ENCODE data around the gene TBCA. TPM values are rescaled to one million over a fixed set of nuclear protein-coding genes. Genes with fewer than 3 reads are reported as not detected.

The TBCA gene
- polyA plus RNA-seq, 1 of the 3 experiments (the other 2 are of a cell fraction), result 199 TPM

- no peak overlapping the region for H3K9ac ChIP-seq
- no peaks in the 10 kb centered on the region for H3K9me2 ChIP-seq
- H3K36me3 ChIP-seq (replicated peaks in 1 of 2; ENCODE audit: control insufficient read depth in 1 of 2, insufficient read depth in 2 of 2, low read length in 1 of 2), result peaks cover 12 to 18% of the 10 kb centered on the region in 2 experiments
- no peak overlapping the region for H3K27ac ChIP-seq (ENCODE audit: low read depth in 2 of 2, low read length in 1 of 2)
- H3K9me3 ChIP-seq, result no peaks in the 10 kb centered on the region
- no peaks in the 10 kb centered on the region for H3K27me3 ChIP-seq (ENCODE audit: insufficient read depth)
- ChIA-PET POLR2A (no interaction called here), CTCF (no interaction called here)
- no peak overlapping the region for H3K4me3 ChIP-seq (ENCODE audit: low read depth in 2 of 2, low read length in 1 of 2)
- H4K20me1 ChIP-seq (ENCODE audit: insufficient read depth), result peaks cover 34% of the 10 kb centered on the region
- H3F3A ChIP-seq (replicated peaks; ENCODE audit: insufficient read depth), result no peaks in the 10 kb centered on the region
- no peak for DNase-seq
- H2AFZ ChIP-seq (ENCODE audit: low read depth), result no peak overlapping the region
- WGBS (ENCODE audit: low lambda C conversion rate), result 94% methylated on average over 3 of the region's 3 CpGs
- peaks cover 90% of the 10 kb centered on the region for H3K79me2 ChIP-seq (ENCODE audit: insufficient read depth)
- TF ChIP-seq FOXJ3 (CRISPR knock-in tag; IDR thresholded peaks at IDR 0.05), result no peak
- TF ChIP-seq CTCF (IDR thresholded peaks at IDR 0.05), result no peak
- TF ChIP-seq SIN3A (IDR thresholded peaks at IDR 0.05; ENCODE audit: borderline replicate concordance, low read depth, low read length), result no peak
- TF ChIP-seq GATA2 (CRISPR knock-in tag; IDR thresholded peaks at IDR 0.05), result no peak
- TF ChIP-seq TCF12 (IDR thresholded peaks at IDR 0.05), result no peak
- no peak for TF ChIP-seq SMC3 (IDR thresholded peaks at IDR 0.05; ENCODE audit: low read depth, low read length)
- no peak for TF ChIP-seq POLR2AphosphoS5 (IDR thresholded peaks at IDR 0.05; ENCODE audit: low read depth, low read length)
- TF ChIP-seq RFX5 (IDR thresholded peaks at IDR 0.05; ENCODE audit: low read length), result no peak
- no peak for TF ChIP-seq NRF1 (IDR thresholded peaks at IDR 0.05; ENCODE audit: low read depth, low read length)
- no peak overlapping the region for H3K4me2 ChIP-seq
- no peaks in the 10 kb centered on the region for H3K4me1 ChIP-seq (ENCODE audit: control insufficient read depth in 1 of 2, insufficient read depth in 2 of 2, low read depth in 1 of 2, low read length in 1 of 2)
Measured at GRCh38 chr5:77727190-77727589, 48.9 kb downstream of the TBCA start.

DNA sequence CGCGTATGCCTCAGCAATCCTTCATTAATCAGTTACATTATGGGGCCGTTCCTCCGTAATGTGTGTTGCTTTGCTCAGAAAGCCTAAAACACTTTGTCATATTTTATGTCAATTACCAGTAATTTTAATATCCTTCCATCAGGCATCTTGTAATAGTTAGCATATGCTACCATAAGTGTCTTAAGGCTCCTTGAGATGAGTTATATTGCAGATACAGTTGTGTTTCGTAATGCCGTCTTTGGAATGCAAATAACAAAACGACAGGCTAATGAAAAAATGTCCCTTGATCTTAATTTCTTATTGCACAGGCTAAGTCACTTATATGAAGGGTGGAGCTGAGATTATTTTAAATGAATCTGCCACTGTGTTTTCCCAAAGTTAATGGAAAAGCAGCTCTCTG, 50.5 kb downstream of the TBCA start:
- Histone ChIP-seq H3K79me2 (ENCODE audit: insufficient read depth) (peaks cover 88% of the 10 kb centered on the region), H3K4me2 (no peak overlapping the region)

More for the DNA sequence above, 50.5 kb downstream of the TBCA start:
- no peak overlapping the region for H2AFZ ChIP-seq (ENCODE audit: low read depth)
- H3K36me3 ChIP-seq (replicated peaks in 1 of 2; ENCODE audit: control insufficient read depth in 1 of 2, insufficient read depth in 2 of 2, low read length in 1 of 2), result peaks cover 12 to 23% of the 10 kb centered on the region in 2 experiments
- POLR2A ChIA-PET, result no interaction called here
- H3K9me2 ChIP-seq, result no peaks in the 10 kb centered on the region
- H3K4me3 ChIP-seq (ENCODE audit: low read depth in 2 of 2, low read length in 1 of 2), result no peak overlapping the region
- H3K9ac ChIP-seq, result no peak overlapping the region
- H3K27ac ChIP-seq (ENCODE audit: low read depth in 2 of 2, low read length in 1 of 2), result no peak overlapping the region
- no peak for TF ChIP-seq FOXJ3 (CRISPR knock-in tag; IDR thresholded peaks at IDR 0.05)
- TF ChIP-seq NRF1 (IDR thresholded peaks at IDR 0.05; ENCODE audit: low read depth, low read length), result no peak
- TF ChIP-seq CTCF (IDR thresholded peaks at IDR 0.05), result no peak
- TF ChIP-seq GABPA (IDR thresholded peaks at IDR 0.05; ENCODE audit: low read depth), result no peak
- no peak for TF ChIP-seq TCF12 (IDR thresholded peaks at IDR 0.05)
- TF ChIP-seq RAD21 (IDR thresholded peaks at IDR 0.05; ENCODE audit: low read length), result no peak
- TF ChIP-seq GATA2 (CRISPR knock-in tag; IDR thresholded peaks at IDR 0.05), result no peak
- no peak for TF ChIP-seq PBX3 (IDR thresholded peaks at IDR 0.05)
- TF ChIP-seq, protein P1, sequence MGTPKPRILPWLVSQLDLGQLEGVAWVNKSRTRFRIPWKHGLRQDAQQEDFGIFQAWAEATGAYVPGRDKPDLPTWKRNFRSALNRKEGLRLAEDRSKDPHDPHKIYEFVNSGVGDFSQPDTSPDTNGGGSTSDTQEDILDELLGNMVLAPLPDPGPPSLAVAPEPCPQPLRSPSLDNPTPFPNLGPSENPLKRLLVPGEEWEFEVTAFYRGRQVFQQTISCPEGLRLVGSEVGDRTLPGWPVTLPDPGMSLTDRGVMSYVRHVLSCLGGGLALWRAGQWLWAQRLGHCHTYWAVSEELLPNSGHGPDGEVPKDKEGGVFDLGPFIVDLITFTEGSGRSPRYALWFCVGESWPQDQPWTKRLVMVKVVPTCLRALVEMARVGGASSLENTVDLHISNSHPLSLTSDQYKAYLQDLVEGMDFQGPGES (IDR thresholded peaks at IDR 0.05; ENCODE audit: low read depth, low read length), result no peak
- no peak for TF ChIP-seq CHD2 (IDR thresholded peaks at IDR 0.05; ENCODE audit: low read length, partially characterized antibody)
- TF ChIP-seq POLR2AphosphoS5 (IDR thresholded peaks at IDR 0.05; ENCODE audit: low read depth, low read length), result no peak
- no peak for TF ChIP-seq EP300 (IDR thresholded peaks at IDR 0.05; ENCODE audit: borderline replicate concordance in 1 of 2, low read depth in 1 of 2, low read length in 1 of 2)
- peaks cover 36% of the 10 kb centered on the region for H4K20me1 ChIP-seq (ENCODE audit: insufficient read depth)
- H3F3A ChIP-seq (replicated peaks; ENCODE audit: insufficient read depth), result no peaks in the 10 kb centered on the region
- CTCF ChIA-PET, result no interaction called here
- no peak for DNase-seq
- no peaks in the 10 kb centered on the region for H3K4me1 ChIP-seq (ENCODE audit: control insufficient read depth in 1 of 2, insufficient read depth in 2 of 2, low read depth in 1 of 2, low read length in 1 of 2)
- no peaks in the 10 kb centered on the region for H3K27me3 ChIP-seq (ENCODE audit: insufficient read depth)
- 91% methylated on average over 7 of the region's 7 CpGs for WGBS (ENCODE audit: low lambda C conversion rate)
- H3K9me3 ChIP-seq, result no peaks in the 10 kb centered on the region
